PC-3 (cell line): ENCODE results near the gene HDGFL3. TPM values are rescaled to one million over a fixed set of nuclear protein-coding genes. Genes with fewer than 3 reads are reported as not detected.

Experiments
- ATAC-seq: fragments of 200-7000 bp; cut with Tn5 transposase; 2 replicates; pipeline ENCODE4 v1.9.1; 2020; ENCODE audit warnings: mild to moderate bottlenecking, moderate library complexity
- BruUV-seq: library from RNA; stranded (reverse); fragments of 400-500 nt; replicated peaks from 2 replicates; lab custom pipeline; 2021; lab: Mats Ljungman, UMichigan
- CTCF ChIA-PET: fragments of 300-600 bp; sonication (Branson Sonifier 250); formaldehyde crosslinking; loops from one replicate; lab custom pipeline; 2022; ENCODE audit warnings: antibody characterized with exemption; lab: Charles Lee
- POLR2A ChIA-PET: fragments of 300-600 bp; sonication (Branson Sonifier 250); formaldehyde crosslinking; loops from one replicate; lab custom pipeline; 2022; ENCODE audit warnings: antibody characterized with exemption; ENCODE audit not compliant: unreplicated experiment; lab: Charles Lee
- DNase-seq: peaks from one replicate; pipeline ENCODE4 v3.0.0-alpha.2; 2015
- H2AFZ ChIP-seq: fragments of 300-600 bp; sonication (generic); 2 replicates; pipeline ENCODE4 v1.6.0; 2016; ENCODE audit warnings: antibody characterized with exemption, low read length
- H3F3A ChIP-seq: fragments of 300-600 bp; sonication (generic); one replicate; pipeline ENCODE4 v1.6.0; 2017; ENCODE audit warnings: antibody characterized with exemption, low read length, control low read depth, mild to moderate bottlenecking; ENCODE audit not compliant: unreplicated experiment
- H3K27ac ChIP-seq: fragments of 300-600 bp; sonication (generic); 2 replicates; pipeline ENCODE4 v1.5.1; 2016; ENCODE audit warnings: mild to moderate bottlenecking, low read length
- H3K27me3 ChIP-seq: fragments of 300-600 bp; sonication (generic); 2 replicates; pipeline ENCODE4 v1.6.1; 2016; ENCODE audit warnings: low read length, mixed read lengths
- H3K36me3 ChIP-seq: fragments of 300-600 bp; sonication (generic); 2 replicates; pipeline ENCODE4 v1.6.1; 2016; ENCODE audit warnings: low read depth, mixed run types, low read length, mixed read lengths
- H3K4me1 ChIP-seq: fragments of 300-600 bp; sonication (generic); 2 replicates; pipeline ENCODE4 v1.5.1; 2016; ENCODE audit warnings: low read length; ENCODE audit not compliant: insufficient read depth
- H3K4me2 ChIP-seq: fragments of 300-600 bp; sonication (generic); 2 replicates; pipeline ENCODE4 v1.6.0; 2016; ENCODE audit warnings: low read length
- H3K4me3 ChIP-seq: fragments of 300-600 bp; sonication (generic); 2 replicates; pipeline ENCODE4 v1.5.1; 2016; ENCODE audit warnings: mild to moderate bottlenecking, low read length, mixed read lengths
- H3K79me2 ChIP-seq: fragments of 300-600 bp; sonication (generic); 2 replicates; pipeline ENCODE4 v1.6.1; 2017; ENCODE audit warnings: low read length, mixed read lengths
- H3K9ac ChIP-seq: fragments of 300-600 bp; sonication (generic); 2 replicates; pipeline ENCODE4 v1.6.0; 2016; ENCODE audit warnings: mild to moderate bottlenecking, low read length
- H3K9me2 ChIP-seq: fragments of 300-600 bp; sonication (generic); replicated peaks from 2 replicates; pipeline ENCODE4 v1.6.1; 2016; ENCODE audit warnings: mixed run types, low read length, mixed read lengths
- H3K9me3 ChIP-seq: fragments of 300-600 bp; sonication (generic); 2 replicates; pipeline ENCODE4 v1.6.1; 2016; ENCODE audit warnings: low read length, mixed read lengths
- H4K20me1 ChIP-seq: fragments of 300-600 bp; sonication (generic); 2 replicates; pipeline ENCODE4 v1.6.1; 2016; ENCODE audit warnings: low read length, mixed read lengths
- CTCF ChIP-seq: fragments of 300-600 bp; sonication (generic); conservative IDR thresholded peaks from 2 replicates; pipeline ENCODE4 v1.5.1; 2017; ENCODE audit warnings: antibody characterized with exemption, low read depth, mild to moderate bottlenecking, low read length
- EZH2 ChIP-seq: fragments of 300-600 bp; sonication (generic); IDR thresholded peaks from one replicate; pipeline ENCODE4 v1.6.1; 2017; ENCODE audit warnings: antibody characterized with exemption, mild to moderate bottlenecking, low read length; ENCODE audit not compliant: unreplicated experiment
- EZH2phosphoT487 ChIP-seq: fragments of 300-600 bp; sonication (generic); IDR thresholded peaks from 2 replicates; pipeline ENCODE4 v1.6.1; 2018; ENCODE audit warnings: mild to moderate bottlenecking, antibody characterized with exemption, low read length, borderline replicate concordance
- intact Hi-C: fragments of 100-400 bp; cut with micrococcal nuclease; formaldehyde crosslinking; loops from 2 replicates; pipeline ENCODE4 v1.9.0; 2023
- total RNA-seq: library from RNA; depleted of rRNA; stranded (reverse); fragments of >200 nt; gene quantifications from 2 replicates; pipeline ENCODE4 v1.2.3, GENCODE V29; 2014

The HDGFL3 gene
- total RNA-seq, 1 experiment from 2014 or later = 38.4 TPM

- no peaks in the 10 kb centered on the region for H3K9me3 ChIP-seq
- ATAC-seq = no peak
- no peak overlapping the region for H3K27ac ChIP-seq
- H3K4me1 ChIP-seq = no peaks in the 10 kb centered on the region
- no peaks in the 10 kb centered on the region for H3K36me3 ChIP-seq
- no peak overlapping the region for H2AFZ ChIP-seq
- CTCF ChIA-PET = no interaction called here
- H3K4me3 ChIP-seq = no peak overlapping the region
- DNase-seq = no peak
- H3K4me2 ChIP-seq = no peak overlapping the region
- TF ChIP-seq CTCF (no peak), EZH2 (no peak), EZH2phosphoT487 (no peak)
- no peaks in the 10 kb centered on the region for H3K9me2 ChIP-seq
- no peaks in the 10 kb centered on the region for H3K79me2 ChIP-seq
- no peaks in the 10 kb centered on the region for H3K27me3 ChIP-seq
- no peaks in the 10 kb centered on the region for H4K20me1 ChIP-seq
- no TSS peak for BruUV-seq
- intact Hi-C loops = no loop called here
- POLR2A ChIA-PET = no interaction called here
- H3F3A ChIP-seq = no peaks in the 10 kb centered on the region
- H3K9ac ChIP-seq = no peak overlapping the region
Measured at GRCh38 chr15:83109532-83109931, 98.1 kb downstream of the HDGFL3 start.

GRCh38 chr15:83108266-83109219 is 99.1 kb downstream of the HDGFL3 start:
- H3F3A ChIP-seq = no peaks in the 10 kb centered on the region
- H3K9me2 ChIP-seq = no peaks in the 10 kb centered on the region
- ChIA-PET CTCF (no interaction called here), POLR2A (no interaction called here)
- H3K9ac ChIP-seq = no peak overlapping the region
- no peak overlapping the region for H2AFZ ChIP-seq
- no peaks in the 10 kb centered on the region for H3K9me3 ChIP-seq
- H3K79me2 ChIP-seq = no peaks in the 10 kb centered on the region
- H3K4me1 ChIP-seq = no peaks in the 10 kb centered on the region
- H3K27me3 ChIP-seq = no peaks in the 10 kb centered on the region
- intact Hi-C loops = no loop called here
- H3K4me2 ChIP-seq = no peak overlapping the region
- TF ChIP-seq EZH2 (no peak), EZH2phosphoT487 (no peak), CTCF (no peak)
- H3K36me3 ChIP-seq = no peaks in the 10 kb centered on the region
- BruUV-seq = no TSS peak
- DNase-seq (no peak), ATAC-seq (no peak)
- no peak overlapping the region for H3K4me3 ChIP-seq
- H4K20me1 ChIP-seq = no peaks in the 10 kb centered on the region
- no peak overlapping the region for H3K27ac ChIP-seq

- Histone ChIP-seq H3K79me2 (no peaks in the 10 kb centered on the region), H3K4me2 (no peak overlapping the region), H3K4me3 (no peak overlapping the region), H4K20me1 (no peaks in the 10 kb centered on the region), H3K9ac (no peak overlapping the region), H3F3A (no peaks in the 10 kb centered on the region), H3K27me3 (no peaks in the 10 kb centered on the region), H3K27ac (no peak overlapping the region), H3K9me2 (no peaks in the 10 kb centered on the region), H2AFZ (no peak overlapping the region), H3K36me3 (no peaks in the 10 kb centered on the region), H3K4me1 (no peaks in the 10 kb centered on the region), H3K9me3 (no peaks in the 10 kb centered on the region)
- no peak for TF ChIP-seq EZH2
- no peak for TF ChIP-seq EZH2phosphoT487
- TF ChIP-seq CTCF = no peak
- ChIA-PET CTCF (no interaction called here), POLR2A (no interaction called here)
- no TSS peak for BruUV-seq
- intact Hi-C loops = no loop called here
- no peak for ATAC-seq
- no peak for DNase-seq
Measured at GRCh38 chr15:83107841-83108181, 99.8 kb downstream of the HDGFL3 start.
